Calu3 (cell line): ENCODE data around the gene SLC12A5. TPM values are rescaled to one million over a fixed set of nuclear protein-coding genes. Genes with fewer than 3 reads are reported as not detected.

Experiments
- BruUV-seq: library from RNA; stranded (reverse); fragments of 400-500 nt; replicated peaks from 2 replicates; lab custom pipeline; 2021; lab: Mats Ljungman, UMichigan
- CTCF ChIA-PET: fragments of 300-600 bp; sonication (Branson Sonifier 250); formaldehyde crosslinking; loops from one replicate; lab custom pipeline; 2022; ENCODE audit warnings: antibody characterized with exemption; lab: Charles Lee
- DNase-seq: peaks from one replicate; pipeline ENCODE4 v3.0.0; 2022
- H3K27ac Mint-ChIP-seq: one replicate; pipeline ENCODE4 v1.8.0; 2022; ENCODE audit warnings: mixed read lengths; ENCODE audit not compliant: unreplicated experiment
- H3K27me3 Mint-ChIP-seq: one replicate; pipeline ENCODE4 v1.8.0; 2022; ENCODE audit warnings: mixed read lengths; ENCODE audit not compliant: unreplicated experiment
- H3K36me3 Mint-ChIP-seq: one replicate; pipeline ENCODE4 v1.8.0; 2022; ENCODE audit warnings: mild to moderate bottlenecking, moderate library complexity, mixed read lengths; ENCODE audit not compliant: insufficient read depth, unreplicated experiment
- H3K4me1 Mint-ChIP-seq: one replicate; pipeline ENCODE4 v1.8.0; 2022; ENCODE audit warnings: mild to moderate bottlenecking, low read depth, mixed read lengths; ENCODE audit not compliant: unreplicated experiment
- H3K4me3 Mint-ChIP-seq: one replicate; pipeline ENCODE4 v1.8.0; 2022; ENCODE audit warnings: mild to moderate bottlenecking, low read depth, moderate library complexity, mixed read lengths; ENCODE audit not compliant: unreplicated experiment
- H3K9me3 Mint-ChIP-seq: one replicate; pipeline ENCODE4 v1.8.0; 2022; ENCODE audit warnings: low read depth, mixed read lengths; ENCODE audit not compliant: unreplicated experiment
- intact Hi-C: fragments of 100-400 bp; cut with micrococcal nuclease; formaldehyde crosslinking; loops from one replicate; pipeline ENCODE4 v1.10.0; 2022; ENCODE audit not compliant: unreplicated experiment
- total RNA-seq: library from RNA; stranded (reverse); gene quantifications from 2 replicates; pipeline ENCODE4 v1.2.3, GENCODE V29; 2022
- TF ChIP-seq, protein P1 (sequence below): fragments of 200-600 bp; IDR thresholded peaks from one replicate; pipeline ENCODE4 v1.8.0; 2022; ENCODE audit warnings: antibody characterized with exemption; ENCODE audit not compliant: unreplicated experiment

SLC12A5 gene
- total RNA-seq, 1 experiment from 2014 or later = 2.1 TPM

DNA sequence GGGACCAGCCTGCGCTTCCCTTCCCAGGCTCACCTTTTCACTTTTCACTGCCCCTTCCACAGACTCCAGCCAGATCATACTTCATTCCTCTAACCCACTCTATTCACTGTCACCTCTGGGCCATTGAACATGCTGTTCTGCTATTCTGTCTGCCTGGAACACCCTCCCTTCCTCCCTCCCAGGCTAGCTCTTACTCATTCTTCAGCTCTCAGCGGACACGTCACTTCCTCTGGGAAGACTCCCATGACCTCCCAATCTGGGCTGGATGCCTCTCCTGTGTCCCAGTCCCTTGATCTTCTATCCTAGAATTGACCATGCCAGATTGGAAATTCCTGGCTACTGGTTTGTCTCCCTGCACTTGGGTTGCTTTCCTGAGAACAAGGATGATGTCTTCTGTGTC lies 5.0 kb downstream of the SLC12A5 start:
- CTCF ChIA-PET = interaction anchor here (1.9 kb wide), 1 partner anchor 11 kb away, joined by 7 read pairs; no protein-coding TSS in a partner anchor
- DNase-seq = no peak
- Mint-ChIP-seq H3K36me3 (no peaks in the 10 kb centered on the region), H3K27me3 (peaks cover 72% of the 10 kb centered on the region), H3K4me3 (no peak overlapping the region), H3K4me1 (no peaks in the 10 kb centered on the region), H3K9me3 (no peaks in the 10 kb centered on the region), H3K27ac (no peak overlapping the region)
- no TSS peak for BruUV-seq
- intact Hi-C loops = no loop called here
- TF ChIP-seq, protein P1, sequence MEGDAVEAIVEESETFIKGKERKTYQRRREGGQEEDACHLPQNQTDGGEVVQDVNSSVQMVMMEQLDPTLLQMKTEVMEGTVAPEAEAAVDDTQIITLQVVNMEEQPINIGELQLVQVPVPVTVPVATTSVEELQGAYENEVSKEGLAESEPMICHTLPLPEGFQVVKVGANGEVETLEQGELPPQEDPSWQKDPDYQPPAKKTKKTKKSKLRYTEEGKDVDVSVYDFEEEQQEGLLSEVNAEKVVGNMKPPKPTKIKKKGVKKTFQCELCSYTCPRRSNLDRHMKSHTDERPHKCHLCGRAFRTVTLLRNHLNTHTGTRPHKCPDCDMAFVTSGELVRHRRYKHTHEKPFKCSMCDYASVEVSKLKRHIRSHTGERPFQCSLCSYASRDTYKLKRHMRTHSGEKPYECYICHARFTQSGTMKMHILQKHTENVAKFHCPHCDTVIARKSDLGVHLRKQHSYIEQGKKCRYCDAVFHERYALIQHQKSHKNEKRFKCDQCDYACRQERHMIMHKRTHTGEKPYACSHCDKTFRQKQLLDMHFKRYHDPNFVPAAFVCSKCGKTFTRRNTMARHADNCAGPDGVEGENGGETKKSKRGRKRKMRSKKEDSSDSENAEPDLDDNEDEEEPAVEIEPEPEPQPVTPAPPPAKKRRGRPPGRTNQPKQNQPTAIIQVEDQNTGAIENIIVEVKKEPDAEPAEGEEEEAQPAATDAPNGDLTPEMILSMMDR = no peak

DNA sequence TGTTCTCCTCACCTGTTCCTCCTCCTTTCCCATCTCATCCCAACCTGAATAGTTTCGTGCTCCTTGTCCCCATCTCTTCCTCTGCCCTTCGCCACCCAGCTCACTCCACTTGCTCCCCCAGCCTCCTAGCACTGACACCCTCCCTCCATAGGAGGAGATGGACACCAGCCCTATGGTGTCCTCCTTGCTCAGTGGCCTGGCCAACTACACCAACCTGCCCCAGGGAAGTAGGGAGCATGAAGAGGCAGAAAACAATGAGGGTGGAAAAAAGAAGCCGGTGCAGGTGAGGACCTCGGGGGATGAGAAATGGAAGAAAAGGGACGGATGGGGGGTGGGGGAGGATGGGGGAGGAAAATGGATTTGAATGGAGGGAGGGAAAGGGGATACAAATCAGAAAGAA lies 6.2 kb downstream of the SLC12A5 start:
- intact Hi-C loops = no loop called here

DNA sequence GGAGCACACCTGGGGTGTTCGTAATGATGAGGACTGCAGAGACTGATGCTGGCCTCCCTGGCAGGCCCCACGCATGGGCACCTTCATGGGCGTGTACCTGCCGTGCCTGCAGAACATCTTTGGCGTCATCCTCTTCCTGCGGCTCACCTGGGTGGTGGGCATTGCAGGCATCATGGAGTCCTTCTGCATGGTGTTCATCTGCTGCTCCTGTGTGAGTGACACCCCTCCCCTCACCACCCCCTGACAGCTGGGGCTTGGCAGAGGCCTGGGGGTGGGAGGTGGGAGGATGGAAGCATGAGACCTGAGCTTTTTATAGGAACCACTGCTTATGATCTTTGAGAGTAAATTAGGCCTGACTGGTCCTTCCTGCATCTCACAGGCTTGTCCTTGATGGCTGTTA lies 6.7 kb downstream of the SLC12A5 start:
- Mint-ChIP-seq H3K27me3 (peaks cover 82% of the 10 kb centered on the region), H3K36me3 (no peaks in the 10 kb centered on the region), H3K27ac (no peak overlapping the region), H3K4me3 (no peak overlapping the region), H3K4me1 (no peaks in the 10 kb centered on the region), H3K9me3 (no peaks in the 10 kb centered on the region)
- no TSS peak for BruUV-seq
- CTCF ChIA-PET = no interaction called here
- TF ChIP-seq, protein P1 = no peak
- DNase-seq = no peak
- intact Hi-C loops = no loop called here

More for the DNA sequence above, 6.2 kb downstream of the SLC12A5 start:
- no TSS peak for BruUV-seq
- no peaks in the 10 kb centered on the region for H3K4me1 Mint-ChIP-seq
- TF ChIP-seq, protein P1 = no peak
- no peak for DNase-seq
- H3K36me3 Mint-ChIP-seq = no peaks in the 10 kb centered on the region
- peaks cover 77% of the 10 kb centered on the region for H3K27me3 Mint-ChIP-seq
- CTCF ChIA-PET = no interaction called here
- no peak overlapping the region for H3K27ac Mint-ChIP-seq
- no peak overlapping the region for H3K4me3 Mint-ChIP-seq
- H3K9me3 Mint-ChIP-seq = no peaks in the 10 kb centered on the region

DNA sequence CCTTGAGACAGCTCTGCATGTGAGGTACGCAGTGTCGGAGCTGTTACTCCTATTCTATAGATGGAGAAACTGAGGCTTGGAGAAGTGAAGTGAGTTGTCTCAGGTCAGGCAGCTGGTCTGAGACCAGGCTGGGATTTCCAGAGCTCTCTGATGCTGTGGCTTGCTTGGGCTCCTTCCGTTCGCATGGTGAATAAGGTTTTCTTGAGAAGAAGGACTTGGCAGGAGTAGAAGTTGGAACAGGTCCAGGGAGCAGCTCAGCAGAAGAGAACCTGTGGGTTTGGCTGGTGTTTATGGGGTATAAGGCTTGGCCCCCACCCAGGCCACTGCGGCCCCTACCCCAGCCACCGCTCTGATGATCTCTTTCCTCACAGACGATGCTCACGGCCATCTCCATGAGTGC lies 7.4 kb downstream of the SLC12A5 start:
- BruUV-seq = no TSS peak
- Mint-ChIP-seq H3K27ac (no peak overlapping the region), H3K9me3 (no peaks in the 10 kb centered on the region), H3K4me3 (no peak overlapping the region), H3K4me1 (no peaks in the 10 kb centered on the region), H3K36me3 (no peaks in the 10 kb centered on the region), H3K27me3 (peaks cover 89% of the 10 kb centered on the region)
- DNase-seq = no peak
- intact Hi-C loops = no loop called here
- CTCF ChIA-PET = no interaction called here
- TF ChIP-seq, protein P1 = no peak
